ENCODE data around the gene BPIFB2.

- no peak for TF ChIP-seq YY1 (IDR thresholded peaks at IDR 0.05; ENCODE audit: extremely low read depth, insufficient replicate concordance, low read depth, low read length)
- no peak for TF ChIP-seq POLR2AphosphoS5 (IDR thresholded peaks at IDR 0.05; ENCODE audit: low read depth, low read length)
- no peak for TF ChIP-seq CTCF (IDR thresholded peaks at IDR 0.05 in 2 of 3, conservative IDR thresholded peaks at IDR 0.05 in 1 of 3; ENCODE audit: borderline replicate concordance in 1 of 3, insufficient read depth in 1 of 3, low read depth in 2 of 3, low read length in 2 of 3)
- no peak for TF ChIP-seq SIN3A (IDR thresholded peaks at IDR 0.05; ENCODE audit: low read depth)
- no peak for TF ChIP-seq ZNF274 (IDR thresholded peaks at IDR 0.05; ENCODE audit: low read depth, low read length)
- TF ChIP-seq POLR2A (IDR thresholded peaks at IDR 0.05; ENCODE audit: borderline replicate concordance, extremely low read depth, insufficient read depth, insufficient read length), result no peak
- TF ChIP-seq EZH2 (IDR thresholded peaks at IDR 0.05), result no peak
- no peak for TF ChIP-seq SP1 (IDR thresholded peaks at IDR 0.05; ENCODE audit: low read depth)
- TF ChIP-seq ATF3 (IDR thresholded peaks at IDR 0.05), result no peak
- no peak for TF ChIP-seq EGR1 (IDR thresholded peaks at IDR 0.05; ENCODE audit: low read depth)
- TF ChIP-seq REST (IDR thresholded peaks at IDR 0.05; ENCODE audit: low read depth), result no peak
- TF ChIP-seq EZH2phosphoT487 (IDR thresholded peaks at IDR 0.05; ENCODE audit: borderline replicate concordance), result no peak
- no peak for TF ChIP-seq CEBPB (IDR thresholded peaks at IDR 0.05; ENCODE audit: low read depth)
- no peak for TF ChIP-seq MAX (IDR thresholded peaks at IDR 0.05)
Measured at GRCh38 chr20:32959351-32960221, 47.9 kb upstream of the BPIFB2 start.

Measured in HCT116 (cell line).